ENCODE results near the gene MGAT2.

GRCh38 chr14:49637534-49638078 is 17.0 kb downstream of the MGAT2 start:
- TF ChIP-seq CTCF (IDR thresholded peaks at IDR 0.05) (no peak), POLR2AphosphoS5 (IDR thresholded peaks at IDR 0.05) (no peak), POLR2A (IDR thresholded peaks at IDR 0.05) (no peak)

Measured in prostate gland (tissue), 2 donors.